ENCODE data around the gene C14orf119. TPM values are rescaled to one million over a fixed set of nuclear protein-coding genes. Genes with fewer than 3 reads are reported as not detected.
A peak's percentile ranks its signal among the peaks of the same experiment; 100 is the strongest.

C14orf119 gene
- total and polyA plus RNA-seq, 10 donors = 28.0 to 47.0 (median 39.0) TPM

- peaks cover 32 to 69% (median 49%) of the 10 kb centered on the region in 6 donors for H3K4me1 ChIP-seq
- peaks cover 3 to 62% (median 54%) of the 10 kb centered on the region in 6 donors for H3K36me3 ChIP-seq
- intact Hi-C loops (cut with DNase I; ENCODE audit: low total_unique reads) = no loop called here
- TF ChIP-seq POLR2A (IDR thresholded peaks at IDR 0.05) = no peak
- no peak for TF ChIP-seq POLR2AphosphoS5 (IDR thresholded peaks at IDR 0.05)
- TF ChIP-seq CTCF (IDR thresholded peaks at IDR 0.05 in 8 of 11, conservative IDR thresholded peaks at IDR 0.05 in 3 of 11) = no peak
- WGBS, 5 donors = 76 to 88% (median 78%) methylated on average over 2 of the region's 2 CpGs
- no peaks in the 10 kb centered on the region for H3K27me3 ChIP-seq (replicated peaks in 1 of 7)
- no peaks in the 10 kb centered on the region for H3K9me3 ChIP-seq
- H3K4me3 ChIP-seq = peak overlapping the region in 4 of 8 donors; percentile 74 to 88 (median 81)
- no peak overlapping the region for H3K27ac ChIP-seq
- no peak for DNase-seq
These were observed 2.2 kb upstream of the C14orf119 start for GRCh38 chr14:23093104-23093503.

GRCh38 chr14:23093526-23093925 is 1.8 kb upstream of the C14orf119 start:
- no peak for DNase-seq
- Histone ChIP-seq H3K27me3 (replicated peaks in 1 of 7) (no peaks in the 10 kb centered on the region), H3K36me3 (peaks cover 3 to 62% (median 55%) of the 10 kb centered on the region in 6 donors), H3K9me3 (no peaks in the 10 kb centered on the region), H3K4me3 (peak overlapping the region in 7 of 8 donors; percentile 67 to 88 (median 78)), H3K27ac (peak overlapping the region in 1 of 8 donors; percentile 99), H3K4me1 (peaks cover 32 to 73% (median 50%) of the 10 kb centered on the region in 6 donors)
- TF ChIP-seq CTCF (IDR thresholded peaks at IDR 0.05 in 8 of 11, conservative IDR thresholded peaks at IDR 0.05 in 3 of 11) = no peak
- TF ChIP-seq POLR2A (IDR thresholded peaks at IDR 0.05) = no peak
- no peak for TF ChIP-seq POLR2AphosphoS5 (IDR thresholded peaks at IDR 0.05)
- intact Hi-C loops (cut with DNase I; ENCODE audit: low total_unique reads) = no loop called here
- WGBS, 5 donors = 75 to 87% (median 81%) methylated on average over 2 of the region's 2 CpGs

- DNase-seq = peak; percentile 15
- TF ChIP-seq POLR2A (IDR thresholded peaks at IDR 0.05) (no peak), CTCF (IDR thresholded peaks at IDR 0.05 in 8 of 11, conservative IDR thresholded peaks at IDR 0.05 in 3 of 11) (peak in 1 of 11 experiments; percentile 4)
- intact Hi-C loops (cut with DNase I; ENCODE audit: low total_unique reads) = no loop called here
- WGBS, 5 donors = 0 to 1% (median 1%) methylated on average over 14 of the region's 14 CpGs
- peak overlapping the region; percentile 96 to 99 (median 98) for H3K27ac ChIP-seq
- peaks cover 3 to 62% (median 52%) of the 10 kb centered on the region in 6 donors for H3K36me3 ChIP-seq
- peaks cover 32 to 78% (median 50%) of the 10 kb centered on the region in 6 donors for H3K4me1 ChIP-seq
- H3K27me3 ChIP-seq (replicated peaks in 1 of 7) = no peaks in the 10 kb centered on the region
- peak overlapping the region; percentile 67 to 88 (median 78) for H3K4me3 ChIP-seq
- H3K9me3 ChIP-seq = no peaks in the 10 kb centered on the region
These were observed 1.2 kb upstream of the C14orf119 start for GRCh38 chr14:23093991-23094665.

- Histone ChIP-seq H3K36me3 (peaks cover 3 to 62% (median 48%) of the 10 kb centered on the region in 6 donors), H3K27me3 (replicated peaks in 1 of 7) (no peaks in the 10 kb centered on the region), H3K4me1 (peaks cover 32 to 82% (median 50%) of the 10 kb centered on the region in 6 donors), H3K4me3 (peak within 1 kb of the TSS; percentile 67 to 88 (median 78)), H3K9me3 (no peaks in the 10 kb centered on the region), H3K27ac (peak within 1 kb of the TSS; percentile 96 to 99 (median 98))
- WGBS, 5 donors = 0% methylated on average over 40 to 55 of the region's 55 CpGs
- intact Hi-C loops (cut with DNase I; ENCODE audit: low total_unique reads) = no loop called here
- TF ChIP-seq CTCF (IDR thresholded peaks at IDR 0.05 in 8 of 11, conservative IDR thresholded peaks at IDR 0.05 in 3 of 11) = peak in 1 of 11 experiments; percentile 7
- peak; percentile 94 to 96 (median 95) for TF ChIP-seq POLR2AphosphoS5 (IDR thresholded peaks at IDR 0.05)
- TF ChIP-seq POLR2A (IDR thresholded peaks at IDR 0.05) = no peak
- peak; percentile 99 for DNase-seq
These were observed 574 bp upstream of the C14orf119 start, which contains the start of gene ACIN1 for GRCh38 chr14:23094666-23095195. TSS of gene ACIN1 (minus strand) at chr14:23095136. CDS start at chr14:23095112, 24 bp downstream.
